ENCODE results near the gene MBD4.

GRCh38 chr3:129463094-129463493, 23.3 kb upstream of the MBD4 start:
- TF ChIP-seq CTCF (IDR thresholded peaks at IDR 0.05) (no peak), POLR2A (IDR thresholded peaks at IDR 0.05) (no peak)

Data from testis (tissue), 2 donors.